HG03558 (cell line): Measurements from ENCODE around the gene RCC1.
"Not testable (repeated sequence)": the region's sequence is repeated elsewhere in the genome, so short reads cannot be mapped to it uniquely, and the experiment has no call there.

Source experiments
- ATAC-seq: cut with Tn5 transposase; IDR thresholded peaks from one replicate; pipeline ENCODE4 v1.9.1; 2021; ENCODE audit warnings: moderate number of reproducible peaks; ENCODE audit not compliant: unreplicated experiment; ENCODE audit errors: extremely low read depth

Gene RCC1

DNA sequence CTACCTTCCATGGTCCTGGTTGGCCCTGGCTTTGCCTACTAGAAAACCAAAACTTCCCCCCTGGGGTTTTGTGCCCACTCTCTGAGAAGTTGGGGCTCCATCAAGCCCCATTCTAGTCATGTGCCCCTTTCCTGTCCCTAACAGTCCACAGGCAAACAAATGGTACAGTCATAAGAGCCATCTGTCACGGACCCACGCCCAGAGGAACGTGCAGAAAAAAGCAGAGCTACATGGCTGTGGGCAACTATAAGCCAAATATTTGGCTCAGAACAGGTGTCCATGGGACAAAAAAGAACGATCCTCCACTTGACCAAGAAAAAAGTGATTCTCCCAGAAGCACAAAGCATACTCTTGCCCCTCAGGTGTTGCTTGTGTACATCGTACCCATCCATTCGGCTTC is 32.4 kb downstream of the RCC1 start:
- no peak for ATAC-seq

DNA sequence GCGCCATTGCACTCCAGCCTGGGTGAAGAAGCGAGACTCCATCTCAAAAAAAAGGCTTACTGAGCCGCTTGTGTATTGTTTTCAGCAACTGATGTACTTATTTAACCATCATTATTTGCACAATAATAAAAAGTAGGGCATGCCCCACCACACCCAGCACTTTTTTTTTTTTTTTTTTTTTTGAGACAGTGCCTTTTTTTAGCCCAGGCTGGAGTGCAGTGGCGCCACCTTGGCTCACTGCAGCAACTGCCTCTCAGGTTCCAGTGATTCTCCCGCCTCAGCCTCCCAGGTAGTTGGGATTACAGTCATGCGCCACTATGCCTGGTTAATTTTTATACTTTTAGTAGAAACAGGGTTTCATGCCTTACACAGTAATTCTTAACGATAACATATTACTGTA is 34.8 kb downstream of the RCC1 start:
- ATAC-seq, result no peak

DNA sequence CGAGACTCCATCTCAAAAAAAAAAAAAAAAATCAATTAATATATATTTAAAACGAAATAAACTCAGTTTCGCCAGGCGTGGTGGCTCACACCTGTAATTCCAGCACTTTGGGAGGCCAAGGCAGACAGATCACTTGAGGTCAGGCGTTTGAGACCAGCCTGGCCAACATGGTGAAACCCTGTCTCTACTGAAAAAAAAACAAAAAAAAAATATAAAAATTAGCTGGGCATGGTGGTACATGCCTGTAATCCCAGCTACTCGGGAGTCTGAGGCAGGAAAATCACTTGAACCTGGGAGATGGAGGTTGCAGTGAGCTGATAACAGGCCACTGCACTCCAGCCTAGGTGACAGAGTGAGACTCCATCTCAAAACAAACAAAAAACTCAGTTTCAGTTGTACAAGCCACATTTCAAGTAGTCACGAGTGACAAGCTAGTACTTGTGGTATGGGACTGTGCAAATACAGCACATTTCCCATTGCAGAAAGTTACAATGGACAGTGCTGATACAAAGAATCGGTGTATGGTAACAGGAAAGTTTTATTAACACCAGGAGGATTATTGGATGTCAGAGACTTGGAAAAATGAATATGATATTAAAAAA is 35.7 kb downstream of the RCC1 start:
- not testable (repeated sequence) for ATAC-seq

- no peak for ATAC-seq
These were observed 39.4 kb downstream of the RCC1 start for GRCh38 chr1:28545246-28545628.

DNA sequence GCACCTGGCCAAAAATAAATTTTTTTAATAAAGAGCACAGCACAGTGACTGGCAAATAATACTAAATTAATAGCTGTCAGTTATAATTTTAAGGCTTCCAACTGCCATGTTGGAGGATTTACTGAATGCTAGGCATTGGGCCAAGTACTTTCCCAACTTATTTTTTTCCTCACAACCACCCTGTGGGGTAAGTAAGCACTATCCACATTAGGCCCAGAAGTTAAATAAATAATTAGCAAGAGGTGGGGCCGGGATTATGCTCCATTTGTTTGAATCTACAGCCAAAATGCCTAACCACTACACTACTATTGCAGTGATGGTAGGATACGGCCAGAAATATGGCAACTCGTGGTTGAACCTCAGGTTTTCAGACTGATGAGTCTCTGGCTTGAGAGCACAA is 42.5 kb downstream of the RCC1 start:
- no peak for ATAC-seq

DNA sequence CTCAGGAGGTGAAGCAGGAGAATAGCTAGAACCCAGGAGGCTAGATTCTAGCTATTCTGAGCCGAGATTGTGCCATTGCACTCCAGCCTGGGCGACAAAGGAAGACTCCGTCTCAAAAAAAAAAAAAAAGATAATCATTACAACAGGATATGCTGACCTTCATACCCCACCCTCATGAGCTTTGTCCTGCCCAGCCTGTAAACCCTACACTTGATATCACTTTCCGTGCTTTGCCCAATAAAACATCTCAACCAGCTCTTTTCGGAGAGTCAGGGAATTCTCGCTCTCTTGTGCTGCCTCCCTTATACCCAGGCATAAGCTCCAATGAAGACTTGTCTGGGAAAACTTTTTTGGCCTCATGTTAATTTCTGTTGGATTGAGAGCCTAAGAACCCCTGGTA is 45.5 kb downstream of the RCC1 start:
- no peak for ATAC-seq

DNA sequence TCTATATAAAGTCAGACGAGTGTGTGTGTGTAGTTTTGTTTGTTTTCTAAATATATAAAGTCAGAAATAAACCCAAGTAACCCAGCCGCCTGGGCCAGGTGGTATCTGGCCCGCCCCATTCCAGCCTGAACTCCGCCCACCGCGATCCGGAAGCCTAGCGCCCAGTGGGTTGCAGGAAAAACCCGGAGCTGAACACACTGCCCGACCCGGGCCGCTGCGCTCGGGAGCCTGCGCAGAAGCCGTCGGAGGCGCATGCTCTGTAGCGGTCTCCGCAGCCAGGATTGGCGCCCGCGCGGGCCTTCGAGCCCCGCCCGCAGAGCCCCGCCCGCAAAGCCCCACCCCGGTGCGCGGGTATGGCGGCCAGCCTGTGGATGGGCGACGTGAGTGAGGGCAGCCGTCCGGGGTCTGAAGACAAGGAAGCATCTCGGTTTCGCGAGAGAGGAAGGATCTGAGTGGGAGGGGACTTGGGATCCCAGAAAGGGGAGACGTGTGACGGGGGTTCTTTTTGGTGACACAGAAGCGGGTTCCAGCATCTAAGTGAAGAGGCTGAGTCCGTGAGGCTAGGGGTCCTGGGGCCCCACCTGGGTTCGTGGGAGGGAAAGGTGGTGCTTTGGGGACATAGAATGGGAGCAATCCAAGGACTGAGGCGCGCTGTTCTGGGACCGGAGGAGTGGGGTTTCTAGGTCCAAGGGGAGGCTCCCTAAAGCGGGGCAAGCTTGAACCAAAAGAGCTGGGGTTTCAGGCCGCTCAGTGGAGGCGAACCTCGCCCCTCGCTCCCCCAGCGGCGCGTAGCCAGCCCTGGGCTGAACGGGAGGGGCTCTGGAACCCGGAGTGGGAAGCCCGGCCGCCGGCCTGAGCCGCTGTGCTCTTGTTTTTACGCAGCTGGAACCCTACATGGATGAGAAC is 47.2 kb downstream of the RCC1 start, which contains the start of gene TRNAU1AP:
TRNAU1AP (plus strand) TSS at position 328 of the 906 bp plus-strand sequence; CDS start at position 354, 26 bp downstream.
- ATAC-seq, result peak; percentile 71

DNA sequence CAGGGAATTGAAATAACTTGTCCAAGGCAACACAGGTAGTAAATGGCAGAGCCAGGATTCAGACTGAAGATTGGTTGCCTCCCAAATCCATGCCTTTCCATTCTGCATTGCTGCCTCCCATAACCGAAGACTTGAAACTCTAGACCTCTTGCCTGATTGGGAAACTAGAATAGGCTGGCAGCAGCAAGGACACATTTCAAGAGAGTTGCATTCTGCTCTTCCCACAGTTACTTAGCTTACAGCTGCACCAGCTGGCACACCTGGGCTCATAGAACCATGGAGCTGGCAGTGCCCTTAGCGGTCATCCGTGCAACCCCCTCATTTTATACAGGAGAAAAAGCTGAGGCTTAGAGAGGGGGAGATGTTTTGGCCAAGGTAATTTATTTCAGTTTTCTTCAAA is 55.0 kb downstream of the RCC1 start:
- no peak for ATAC-seq

DNA sequence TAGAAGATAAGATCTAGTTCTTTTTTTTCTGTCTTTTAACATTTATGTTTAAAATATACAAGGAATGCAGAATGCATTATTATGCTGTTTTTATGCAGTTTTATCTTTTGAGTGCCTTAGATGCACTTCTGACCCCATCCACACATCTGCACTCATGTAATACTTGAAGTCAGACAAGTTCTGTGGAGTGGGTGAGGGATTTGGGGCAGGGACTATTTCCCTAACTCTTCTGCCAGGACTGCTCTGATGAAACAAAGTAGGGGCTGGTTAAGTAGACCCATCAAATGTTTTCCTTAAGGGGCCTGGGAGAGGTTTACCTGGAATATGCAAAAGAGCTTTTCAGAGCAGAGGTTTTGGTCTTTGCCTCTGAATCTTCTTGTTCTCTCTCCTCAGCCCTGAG is 58.5 kb downstream of the RCC1 start:
- no peak for ATAC-seq

DNA sequence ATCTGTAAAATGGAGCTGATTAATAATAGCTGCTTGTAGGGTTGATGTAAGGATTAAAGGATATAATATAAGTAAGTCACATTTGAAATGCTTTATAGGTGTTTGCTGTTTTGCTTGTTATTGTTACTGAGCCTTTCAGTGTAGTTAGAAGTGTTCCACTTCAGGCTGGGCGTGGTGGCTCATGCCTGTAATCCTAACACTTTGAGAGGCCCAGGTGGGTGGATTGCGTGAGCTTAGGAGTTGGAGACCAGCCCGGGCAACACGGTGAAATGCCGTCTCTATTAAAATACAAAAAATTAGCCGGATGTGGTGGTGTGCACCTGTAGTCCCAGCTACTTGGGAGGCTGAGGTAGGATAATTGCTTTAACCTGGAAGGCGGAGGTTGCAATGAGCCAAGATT is 59.2 kb downstream of the RCC1 start:
- ATAC-seq, result no peak

GRCh38 chr1:28565726-28566125 is 59.9 kb downstream of the RCC1 start:
- no peak for ATAC-seq

GRCh38 chr1:28566931-28567330 is 61.1 kb downstream of the RCC1 start:
- ATAC-seq, result no peak

DNA sequence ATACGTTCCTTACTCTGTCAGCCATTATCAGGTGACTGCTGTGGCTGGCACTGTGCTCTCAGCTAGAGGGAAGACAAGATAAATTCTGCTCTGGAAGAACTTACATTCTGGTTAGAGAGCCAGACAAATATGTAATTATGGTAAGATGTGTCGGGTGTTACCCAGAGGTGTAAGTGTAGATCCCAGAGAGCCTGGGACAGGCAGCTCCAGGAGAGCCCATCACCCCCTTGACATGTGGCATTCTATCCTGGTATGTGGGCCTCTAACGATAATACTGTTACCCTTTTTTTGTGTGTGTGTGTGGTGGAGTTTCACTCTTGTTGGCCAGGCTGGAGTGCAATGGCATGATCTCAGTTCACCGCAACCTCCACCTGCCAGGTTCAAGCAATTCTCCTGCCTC is 66.1 kb downstream of the RCC1 start:
- ATAC-seq, result no peak

GRCh38 chr1:28572891-28573290 is 67.0 kb downstream of the RCC1 start:
- not testable (repeated sequence) for ATAC-seq

GRCh38 chr1:28573564-28573963 is 67.7 kb downstream of the RCC1 start:
- ATAC-seq, result no peak

GRCh38 chr1:28577052-28577678 is 71.3 kb downstream of the RCC1 start:
- ATAC-seq, result no peak

- ATAC-seq, result no peak
These were observed 72.1 kb downstream of the RCC1 start for GRCh38 chr1:28577738-28578536.

GRCh38 chr1:28578696-28579218 is 72.9 kb downstream of the RCC1 start:
- ATAC-seq, result no peak

- ATAC-seq, result no peak
These were observed 73.6 kb downstream of the RCC1 start for GRCh38 chr1:28579401-28579800.
